Type B pancreatic cell (in vitro differentiated cells): ENCODE results near the gene EPB41L2. TPM values are rescaled to one million over a fixed set of nuclear protein-coding genes. Genes with fewer than 3 reads are reported as not detected.

Source experiments
- DNase-seq: peaks from one replicate; pipeline ENCODE4 v3.0.0; 2021; ENCODE audit warnings: mixed read lengths; ENCODE audit not compliant: unreplicated experiment; ENCODE audit errors: extremely low spot score
- H3K27ac Mint-ChIP-seq: 2 replicates; pipeline ENCODE4 v1.8.0; 2021; ENCODE audit warnings: mild to moderate bottlenecking, mixed read lengths
- H3K27me3 Mint-ChIP-seq: 2 replicates; pipeline ENCODE4 v1.8.0; 2021; ENCODE audit warnings: mixed read lengths
- H3K36me3 Mint-ChIP-seq: 2 replicates; pipeline ENCODE4 v1.8.0; 2021; ENCODE audit warnings: mixed read lengths
- H3K4me1 Mint-ChIP-seq: one replicate; pipeline ENCODE4 v1.8.0; 2021; ENCODE audit warnings: mixed read lengths; ENCODE audit not compliant: unreplicated experiment
- H3K4me3 Mint-ChIP-seq: 2 replicates; pipeline ENCODE4 v1.8.0; 2021; ENCODE audit warnings: mild to moderate bottlenecking, mixed read lengths
- H3K9me3 Mint-ChIP-seq: 2 replicates; pipeline ENCODE4 v1.8.0; 2021; ENCODE audit warnings: mixed read lengths
- total RNA-seq: library from RNA; stranded (reverse); gene quantifications from 2 replicates; pipeline ENCODE4 v1.2.1, GENCODE V29; 2021; ENCODE audit warnings: low replicate concordance
- TF ChIP-seq, protein P1 (sequence below): fragments of 200-600 bp; sonication (generic); conservative IDR thresholded peaks from 2 replicates; pipeline ENCODE4 v1.5.0; 2021; ENCODE audit warnings: antibody characterized with exemption, mild to moderate bottlenecking

EPB41L2 gene
- total RNA-seq, 1 donor from 2014 or later = 74.8 TPM

DNA sequence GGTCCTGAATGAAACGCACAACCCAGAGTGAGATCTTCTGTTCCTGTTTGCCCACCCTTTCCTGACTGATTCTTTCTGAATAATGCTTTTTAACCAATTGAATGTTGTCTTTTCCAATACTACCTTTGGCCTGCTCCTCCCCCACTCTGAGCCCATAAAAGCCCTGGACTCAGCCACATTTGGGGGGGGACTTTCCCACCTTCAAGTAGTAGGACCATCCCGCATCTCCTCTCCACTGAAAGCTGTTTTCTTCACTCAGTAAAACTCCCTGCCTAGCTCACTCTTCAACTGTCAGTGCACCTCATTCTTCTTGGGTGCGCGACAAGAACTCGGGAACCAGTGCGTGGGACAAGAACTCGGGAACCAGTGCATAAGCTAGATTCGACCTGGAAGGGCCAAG lies 77.9 kb downstream of the EPB41L2 start:
- Mint-ChIP-seq H3K4me3 (no peak overlapping the region), H3K27ac (no peak overlapping the region), H3K27me3 (no peaks in the 10 kb centered on the region), H3K36me3 (no peaks in the 10 kb centered on the region), H3K9me3 (peaks cover 16% of the 10 kb centered on the region), H3K4me1 (peaks cover 9% of the 10 kb centered on the region)
- TF ChIP-seq, protein P1, sequence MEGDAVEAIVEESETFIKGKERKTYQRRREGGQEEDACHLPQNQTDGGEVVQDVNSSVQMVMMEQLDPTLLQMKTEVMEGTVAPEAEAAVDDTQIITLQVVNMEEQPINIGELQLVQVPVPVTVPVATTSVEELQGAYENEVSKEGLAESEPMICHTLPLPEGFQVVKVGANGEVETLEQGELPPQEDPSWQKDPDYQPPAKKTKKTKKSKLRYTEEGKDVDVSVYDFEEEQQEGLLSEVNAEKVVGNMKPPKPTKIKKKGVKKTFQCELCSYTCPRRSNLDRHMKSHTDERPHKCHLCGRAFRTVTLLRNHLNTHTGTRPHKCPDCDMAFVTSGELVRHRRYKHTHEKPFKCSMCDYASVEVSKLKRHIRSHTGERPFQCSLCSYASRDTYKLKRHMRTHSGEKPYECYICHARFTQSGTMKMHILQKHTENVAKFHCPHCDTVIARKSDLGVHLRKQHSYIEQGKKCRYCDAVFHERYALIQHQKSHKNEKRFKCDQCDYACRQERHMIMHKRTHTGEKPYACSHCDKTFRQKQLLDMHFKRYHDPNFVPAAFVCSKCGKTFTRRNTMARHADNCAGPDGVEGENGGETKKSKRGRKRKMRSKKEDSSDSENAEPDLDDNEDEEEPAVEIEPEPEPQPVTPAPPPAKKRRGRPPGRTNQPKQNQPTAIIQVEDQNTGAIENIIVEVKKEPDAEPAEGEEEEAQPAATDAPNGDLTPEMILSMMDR = no peak
- DNase-seq = no peak

DNA sequence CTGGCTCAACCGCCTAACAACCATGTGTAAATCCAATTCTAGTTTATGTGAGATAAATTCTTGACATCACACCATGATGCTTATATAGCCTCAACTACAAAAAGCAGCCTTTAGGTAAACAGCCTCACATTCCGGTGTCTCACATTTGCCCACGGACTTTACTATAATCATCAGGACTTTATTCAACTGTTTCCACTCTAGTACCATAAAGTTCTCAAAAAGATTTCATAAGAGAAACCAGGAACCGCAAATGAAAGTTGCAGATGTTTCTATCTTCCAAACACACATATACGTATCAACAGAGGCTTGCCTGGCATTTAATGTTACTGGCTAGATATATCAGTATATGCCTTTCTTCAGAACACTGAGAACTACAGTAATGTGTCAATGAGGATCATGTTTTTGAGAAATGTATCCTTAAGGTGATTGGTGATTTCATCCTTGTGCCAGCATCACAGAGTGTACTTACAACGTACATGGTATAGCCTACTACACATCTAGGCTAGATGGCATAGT lies 80.0 kb downstream of the EPB41L2 start:
- peaks cover 13% of the 10 kb centered on the region for H3K4me1 Mint-ChIP-seq
- H3K36me3 Mint-ChIP-seq = no peaks in the 10 kb centered on the region
- peaks cover 19% of the 10 kb centered on the region for H3K9me3 Mint-ChIP-seq
- H3K4me3 Mint-ChIP-seq = no peak overlapping the region
- no peak overlapping the region for H3K27ac Mint-ChIP-seq
- DNase-seq = no peak
- TF ChIP-seq, protein P1 = no peak
- H3K27me3 Mint-ChIP-seq = no peaks in the 10 kb centered on the region

DNA sequence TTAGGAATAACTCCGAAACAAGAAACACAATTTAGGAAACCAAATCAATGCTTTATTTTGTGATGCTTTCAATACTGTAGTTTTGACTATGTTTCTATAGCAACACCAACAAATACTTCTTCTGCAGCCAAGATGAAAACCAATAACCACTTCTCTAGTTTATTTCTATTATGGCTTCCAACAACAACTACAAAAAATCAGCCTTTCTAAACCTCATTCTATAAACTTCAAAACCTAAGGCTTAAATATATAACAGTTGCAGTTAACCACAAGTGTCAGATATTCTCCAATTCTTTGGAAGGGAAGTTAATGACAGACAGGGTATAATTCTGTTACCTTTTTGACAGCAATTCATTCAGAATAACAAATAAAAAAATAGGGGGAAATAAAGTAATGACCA lies 80.9 kb downstream of the EPB41L2 start:
- DNase-seq = no peak
- H3K4me1 Mint-ChIP-seq = peaks cover 13% of the 10 kb centered on the region
- no peaks in the 10 kb centered on the region for H3K27me3 Mint-ChIP-seq
- H3K27ac Mint-ChIP-seq = no peak overlapping the region
- no peaks in the 10 kb centered on the region for H3K36me3 Mint-ChIP-seq
- peaks cover 19% of the 10 kb centered on the region for H3K9me3 Mint-ChIP-seq
- no peak overlapping the region for H3K4me3 Mint-ChIP-seq
- TF ChIP-seq, protein P1 = no peak

DNA sequence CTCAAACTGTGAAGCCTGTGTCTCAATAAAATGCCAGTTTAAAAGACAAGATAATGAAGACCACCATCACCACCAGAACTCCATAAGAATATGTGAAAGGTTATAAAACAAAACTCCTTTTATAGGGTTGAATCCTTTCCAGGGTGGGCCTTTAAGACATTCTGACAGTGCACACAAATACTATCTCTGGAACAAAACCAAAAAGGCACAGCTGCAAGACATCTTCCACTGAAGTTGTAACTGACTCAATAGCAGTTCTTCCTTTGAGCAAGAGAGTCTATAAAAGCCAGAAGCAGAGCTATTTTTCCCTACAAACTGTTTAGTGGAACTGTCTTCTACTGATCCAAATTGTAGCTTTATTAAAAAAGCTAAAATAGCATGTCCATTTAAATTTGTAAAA lies 81.6 kb downstream of the EPB41L2 start:
- H3K27me3 Mint-ChIP-seq = no peaks in the 10 kb centered on the region
- H3K9me3 Mint-ChIP-seq = peaks cover 19% of the 10 kb centered on the region
- no peak for DNase-seq
- no peaks in the 10 kb centered on the region for H3K36me3 Mint-ChIP-seq
- H3K4me3 Mint-ChIP-seq = no peak overlapping the region
- TF ChIP-seq, protein P1 = no peak
- no peak overlapping the region for H3K27ac Mint-ChIP-seq
- H3K4me1 Mint-ChIP-seq = peaks cover 13% of the 10 kb centered on the region

DNA sequence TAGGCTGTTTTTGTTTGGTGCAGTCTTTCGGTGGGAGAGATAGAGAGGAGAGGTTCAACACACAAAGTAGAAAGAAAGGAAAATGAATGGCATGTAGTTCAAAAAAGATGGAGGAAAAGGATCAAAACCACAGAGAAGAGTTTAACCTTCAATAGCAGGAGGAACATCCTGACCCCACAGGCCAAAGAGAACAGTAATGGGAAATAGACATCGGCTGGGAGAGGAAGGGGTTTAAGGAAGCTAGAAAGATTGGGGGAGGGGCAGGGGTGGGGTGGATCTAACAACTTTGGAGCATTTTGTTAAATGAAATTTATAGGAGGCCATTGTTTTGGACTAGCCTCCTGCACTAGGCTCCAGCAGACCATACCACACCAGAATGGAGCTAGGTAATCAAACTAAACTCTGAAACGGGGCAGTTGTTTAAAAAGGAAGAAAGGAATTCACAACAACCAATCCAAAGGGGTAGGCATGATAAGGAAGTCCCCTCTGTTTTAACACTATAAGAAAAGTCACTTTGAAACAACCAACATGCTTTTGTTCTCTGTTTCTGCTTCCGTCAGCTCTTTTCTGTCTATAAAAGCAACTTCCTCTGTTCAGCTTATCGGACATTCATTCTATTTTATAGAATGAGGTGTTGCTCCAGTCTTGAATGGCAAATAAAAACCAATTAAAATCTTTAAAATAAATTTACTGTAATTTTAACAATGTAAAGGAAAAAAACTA lies 82.6 kb downstream of the EPB41L2 start:
- H3K36me3 Mint-ChIP-seq = no peaks in the 10 kb centered on the region
- H3K27me3 Mint-ChIP-seq = no peaks in the 10 kb centered on the region
- TF ChIP-seq, protein P1 = no peak
- DNase-seq = no peak
- peaks cover 15% of the 10 kb centered on the region for H3K9me3 Mint-ChIP-seq
- no peak overlapping the region for H3K4me3 Mint-ChIP-seq
- no peak overlapping the region for H3K27ac Mint-ChIP-seq
- H3K4me1 Mint-ChIP-seq = peaks cover 13% of the 10 kb centered on the region
